ENCODE measurements around the gene PIANP.

The PIANP gene

DNA sequence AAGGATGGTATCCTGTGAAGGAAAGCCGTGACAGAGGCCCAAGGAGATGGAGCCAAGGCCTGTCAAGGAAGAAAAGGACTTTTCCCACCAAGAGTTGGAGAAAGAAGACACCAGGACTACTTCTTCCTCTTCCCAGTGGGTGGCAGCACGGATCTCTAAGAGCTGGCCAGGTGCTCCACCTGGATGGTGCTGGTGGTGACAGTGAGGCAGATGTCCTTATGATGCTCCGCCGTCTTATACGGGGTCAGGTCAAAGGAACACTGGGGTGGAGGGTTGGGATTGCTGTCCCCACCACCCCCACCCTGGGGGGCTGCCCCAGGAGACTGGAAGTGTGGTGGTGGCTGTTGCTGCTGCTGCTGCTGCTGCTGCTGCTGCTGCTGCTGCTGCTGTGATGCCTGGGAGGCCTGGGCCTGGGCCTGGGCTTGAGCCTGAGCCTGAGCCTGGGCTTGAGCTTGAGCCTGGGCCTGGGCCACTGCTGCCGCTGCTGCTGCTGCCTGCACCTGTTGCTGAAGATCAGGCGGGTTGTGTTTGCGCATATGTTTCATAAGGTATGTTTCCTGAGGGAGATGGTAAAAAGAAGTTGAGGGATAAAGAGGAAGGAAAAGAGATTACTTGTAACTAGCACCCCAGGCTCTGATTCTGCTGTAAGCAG lies 32.9 kb downstream of the PIANP start:
- no peak for DNase-seq (ENCODE audit: low read depth)

DNA sequence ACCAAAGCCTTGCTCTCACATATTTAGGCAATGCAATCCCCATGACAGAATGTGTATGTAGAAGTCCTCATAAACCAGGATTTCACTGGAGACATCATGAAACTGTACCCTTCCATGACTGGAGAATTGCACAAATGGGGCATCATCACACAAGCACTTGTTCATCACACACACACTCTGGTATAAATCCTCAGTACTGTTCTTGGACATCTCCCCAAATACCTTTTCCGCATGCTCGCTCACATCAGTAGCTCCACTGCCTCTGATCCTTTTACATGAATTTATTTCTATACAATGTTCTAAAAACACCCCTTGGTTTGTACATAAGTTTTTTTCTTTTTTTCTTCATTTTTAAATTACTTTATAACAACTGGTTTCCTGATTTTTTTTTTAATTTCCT lies 34.4 kb downstream of the PIANP start:
- no peak for DNase-seq (ENCODE audit: low read depth)

DNA sequence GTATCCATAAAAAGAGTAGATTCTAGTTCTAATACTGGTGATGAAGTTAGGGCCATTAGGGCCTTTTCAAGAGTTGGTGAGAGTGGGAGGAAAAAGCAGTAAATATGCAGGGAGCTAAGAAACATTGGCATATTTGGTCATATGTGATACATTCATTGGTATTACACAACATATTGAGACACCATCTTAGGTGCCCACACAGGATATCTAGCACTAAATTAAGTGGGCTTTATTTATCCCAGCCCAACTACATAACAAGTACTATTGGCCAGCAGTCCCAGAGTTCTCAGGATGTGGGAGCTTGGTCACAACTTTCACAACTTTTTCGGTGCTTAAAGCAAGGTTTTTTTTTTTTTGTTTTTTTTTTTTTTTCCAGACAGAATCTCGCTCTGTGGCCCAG lies 35.7 kb downstream of the PIANP start:
- no peak for DNase-seq (ENCODE audit: low read depth)

DNA sequence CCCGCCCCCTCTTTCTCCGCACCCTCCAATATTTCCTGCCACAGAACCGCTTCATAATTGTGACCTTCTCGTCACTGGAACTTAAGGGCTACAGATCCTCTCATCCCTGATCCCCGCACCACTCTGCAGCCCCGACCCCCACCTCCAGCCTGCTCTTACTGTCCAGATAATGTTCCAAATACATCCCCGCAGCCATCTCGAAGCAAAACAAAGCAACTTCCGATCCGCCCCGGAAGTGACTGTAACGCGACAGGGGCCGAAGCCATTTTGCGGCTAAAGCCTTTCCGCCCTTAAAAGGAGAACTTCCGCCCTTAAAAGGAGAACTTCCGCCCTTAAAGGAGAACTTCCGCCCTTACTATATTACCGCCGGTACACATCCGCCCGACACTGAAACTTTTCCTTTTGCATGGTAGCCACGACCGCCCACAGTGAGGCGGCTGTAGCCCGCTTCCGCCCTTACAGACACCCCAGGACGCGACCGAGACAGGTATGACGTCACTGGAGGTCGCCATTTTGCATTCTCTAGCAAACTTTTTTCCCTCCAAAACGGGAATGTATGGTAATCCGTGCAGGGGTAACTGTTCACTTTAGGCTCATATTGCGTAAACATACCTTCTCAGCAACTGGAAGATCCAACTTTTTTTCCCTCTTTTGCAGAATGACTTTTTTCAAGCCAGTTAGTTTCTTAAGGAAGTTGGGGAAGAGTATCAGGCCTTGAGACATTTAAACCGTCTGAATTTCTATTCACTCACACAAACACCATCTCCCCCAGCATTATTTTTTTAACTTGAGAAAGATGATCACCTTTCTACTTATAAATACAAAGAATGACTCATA lies 37.5 kb downstream of the PIANP start, which contains the start of gene ING4:
TSS of gene ING4 (minus strand) at position 214 of the 837 bp plus-strand sequence. CDS start at position 196, 18 bp downstream.
- DNase-seq (ENCODE audit: low read depth): peak; percentile 88

DNA sequence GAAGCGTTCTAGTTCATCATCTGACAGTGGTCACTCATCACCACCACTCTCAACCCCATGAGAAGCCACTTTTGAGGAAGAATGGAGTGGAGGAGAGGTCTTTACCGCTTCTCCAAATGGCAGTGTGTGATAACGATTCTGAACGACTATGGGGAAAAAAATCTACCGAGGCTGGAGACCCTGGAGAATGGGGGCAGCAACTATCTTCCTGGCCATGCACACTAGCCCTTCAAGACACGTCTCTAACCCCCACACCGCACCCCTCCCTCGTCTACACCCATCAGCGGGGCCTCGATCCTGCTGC lies 38.1 kb downstream of the PIANP start:
- DNase-seq (ENCODE audit: low read depth): no peak

DNA sequence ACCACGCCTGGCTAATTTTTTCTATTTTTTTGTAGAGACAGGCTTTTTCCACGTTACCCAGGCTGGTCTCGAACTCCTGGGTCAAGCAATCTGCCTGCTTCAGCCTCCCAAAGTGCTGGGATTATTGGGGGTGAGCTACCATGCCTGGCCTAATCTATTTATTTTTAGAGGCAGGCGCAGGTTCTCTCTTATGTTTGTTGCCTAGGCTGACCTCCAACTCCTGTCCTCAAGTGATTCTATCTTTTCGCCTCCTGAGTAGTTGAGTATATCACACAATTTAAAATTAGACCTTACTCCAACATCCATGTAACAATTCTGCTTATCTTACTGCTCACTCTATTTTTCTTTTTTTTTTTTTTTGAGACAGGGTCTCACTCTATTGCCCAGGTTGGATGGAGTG lies 46.6 kb downstream of the PIANP start:
- no peak for DNase-seq (ENCODE audit: low read depth)

DNA sequence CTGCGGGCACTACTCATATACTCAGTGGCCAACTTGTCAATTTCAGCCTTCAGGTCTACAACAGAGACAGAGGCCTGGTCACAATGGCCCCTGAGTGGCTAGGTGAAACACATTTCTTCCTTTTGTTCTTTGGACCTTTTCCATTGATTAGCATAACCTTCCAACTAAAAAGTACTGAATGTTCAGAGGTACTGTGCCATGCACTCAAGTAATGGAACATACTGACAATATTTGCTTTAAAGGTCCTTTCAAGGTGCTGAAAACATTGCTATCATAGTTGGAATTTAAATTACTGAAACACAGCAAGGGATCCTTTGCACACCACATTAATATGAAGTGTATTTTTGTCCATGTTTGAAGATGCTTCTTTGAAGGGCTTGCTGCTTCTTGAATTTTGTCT lies 47.3 kb downstream of the PIANP start:
- DNase-seq (ENCODE audit: low read depth): no peak

DNA sequence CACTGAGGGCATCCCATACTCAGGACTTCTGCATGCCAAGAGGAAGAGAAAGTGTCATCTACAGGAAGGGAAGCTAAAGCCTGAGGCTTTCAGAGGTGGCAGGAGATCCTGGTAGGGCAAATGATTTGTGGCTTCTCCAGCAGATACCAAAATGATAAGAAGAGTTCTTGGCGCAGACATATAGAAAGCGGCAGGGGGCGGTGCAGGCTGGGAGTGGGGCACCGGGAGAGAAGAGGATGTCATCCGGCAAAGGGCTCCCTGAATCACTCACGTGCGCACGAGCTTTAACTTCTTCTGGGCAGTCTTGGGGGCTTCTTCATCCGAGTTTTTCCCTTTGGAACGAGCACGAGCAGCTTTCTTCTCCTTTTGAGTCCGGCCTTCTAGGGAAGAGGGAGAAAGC lies 48.2 kb downstream of the PIANP start:
- no peak for DNase-seq (ENCODE audit: low read depth)

DNA sequence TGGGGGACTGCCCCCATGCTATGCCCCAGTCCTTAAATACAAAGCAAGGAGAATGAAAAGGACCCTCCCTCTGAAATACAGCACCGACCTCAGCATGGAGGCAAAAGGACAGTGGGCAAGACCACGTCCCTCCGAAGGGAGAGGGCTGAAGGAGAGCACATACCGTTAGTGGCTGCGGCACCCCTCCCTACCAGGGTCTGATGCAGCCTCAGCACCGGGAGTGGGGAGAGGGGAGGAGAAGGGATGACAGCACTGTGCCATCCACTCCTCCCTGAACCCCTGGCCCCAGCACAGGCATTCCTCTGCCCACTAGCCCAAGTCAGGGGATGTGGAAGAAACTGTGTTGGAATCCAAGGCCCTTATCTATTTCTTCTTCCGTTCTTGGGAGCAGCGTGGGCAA lies 49.8 kb downstream of the PIANP start:
- DNase-seq (ENCODE audit: low read depth): no peak

DNA sequence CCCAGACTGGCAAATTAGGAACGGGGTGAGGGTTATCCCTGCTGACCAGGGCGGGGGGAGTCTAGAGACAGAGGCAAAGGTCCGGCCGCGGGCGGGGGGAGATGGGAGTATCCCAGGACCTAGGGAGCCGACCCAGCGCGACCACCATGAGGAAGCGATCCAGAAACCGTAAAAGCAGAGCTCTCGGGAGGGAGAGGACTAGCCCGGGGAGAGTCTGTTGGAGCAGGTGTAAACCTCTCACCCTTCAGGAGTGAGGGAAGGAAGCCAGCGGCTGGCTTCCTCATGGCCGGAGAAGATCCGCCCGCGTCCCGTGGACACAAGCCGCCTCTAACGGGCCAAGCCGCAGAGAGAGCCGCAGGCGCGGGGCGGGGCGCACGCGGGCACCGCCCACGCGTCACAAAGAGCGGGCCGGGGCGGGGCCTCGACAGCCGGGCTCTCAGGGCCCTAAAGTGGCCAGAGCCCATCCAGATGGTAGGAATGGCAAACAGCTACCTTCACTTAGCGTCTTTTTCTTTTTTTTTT lies 53.5 kb downstream of the PIANP start, which contains the start of gene ACRBP:
TSS of gene ACRBP (minus strand) at position 350 of the 522 bp plus-strand sequence. CDS start at position 284, 66 bp downstream.
- no peak for DNase-seq (ENCODE audit: low read depth)

DNA sequence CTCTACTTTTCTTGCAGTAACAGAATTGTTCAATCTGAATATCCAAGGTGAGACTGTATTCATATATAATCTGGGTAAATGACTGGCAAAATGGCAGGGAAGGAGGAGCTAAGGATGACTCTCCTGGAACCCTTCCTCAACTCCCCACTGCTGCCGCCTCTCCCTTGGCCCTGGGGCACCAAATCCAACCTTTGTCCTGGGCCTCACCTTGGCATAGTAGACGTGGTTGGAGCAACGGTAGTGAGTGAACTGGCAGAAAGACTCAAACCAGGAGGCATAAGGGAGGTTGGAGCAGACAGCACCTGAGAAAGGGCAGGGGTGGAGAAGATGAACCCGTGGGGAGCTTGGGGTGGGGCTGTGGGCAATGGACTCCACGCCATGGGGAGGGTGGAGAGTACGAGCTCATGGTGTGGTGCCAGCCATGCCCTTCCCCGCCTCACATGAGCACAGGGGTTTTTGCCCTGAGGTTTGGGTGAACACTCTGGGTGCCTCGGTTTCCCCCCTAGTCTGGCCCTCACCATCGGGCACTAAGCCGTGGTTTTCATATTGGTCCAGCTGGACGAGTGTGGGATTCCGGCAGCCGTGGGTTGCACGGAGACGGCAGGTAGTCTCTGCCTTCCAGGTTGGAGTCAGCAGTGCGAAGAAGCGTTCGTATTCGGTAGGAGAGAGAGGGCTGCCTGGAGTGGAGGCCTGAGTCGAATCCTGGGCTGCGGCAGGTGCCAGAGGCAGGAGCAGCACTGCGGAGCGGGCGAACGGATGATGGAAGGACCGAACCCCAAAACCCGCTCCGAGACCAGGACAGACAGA lies 54.1 kb downstream of the PIANP start:
- no peak for DNase-seq (ENCODE audit: low read depth)

DNA sequence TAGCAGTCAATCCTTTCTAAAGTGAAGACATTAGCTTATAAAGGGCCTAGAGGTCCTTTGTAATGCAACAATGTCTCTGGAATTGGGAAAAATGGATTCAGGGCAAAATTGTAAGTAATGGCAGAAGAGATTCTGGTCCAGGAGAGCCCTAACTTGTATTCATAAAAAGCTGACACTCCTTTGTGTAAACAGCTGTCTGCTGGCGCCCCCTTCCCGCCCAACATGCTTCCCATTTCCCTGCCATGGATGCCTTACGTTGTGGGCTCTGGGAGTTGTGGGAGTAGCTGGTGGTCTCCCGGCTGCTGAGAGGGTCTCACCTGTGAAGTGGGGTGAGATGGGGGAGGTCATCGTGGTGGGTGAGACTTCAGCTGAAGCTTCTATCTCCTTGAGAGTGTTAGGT lies 55.7 kb downstream of the PIANP start:
- DNase-seq (ENCODE audit: low read depth): no peak

DNA sequence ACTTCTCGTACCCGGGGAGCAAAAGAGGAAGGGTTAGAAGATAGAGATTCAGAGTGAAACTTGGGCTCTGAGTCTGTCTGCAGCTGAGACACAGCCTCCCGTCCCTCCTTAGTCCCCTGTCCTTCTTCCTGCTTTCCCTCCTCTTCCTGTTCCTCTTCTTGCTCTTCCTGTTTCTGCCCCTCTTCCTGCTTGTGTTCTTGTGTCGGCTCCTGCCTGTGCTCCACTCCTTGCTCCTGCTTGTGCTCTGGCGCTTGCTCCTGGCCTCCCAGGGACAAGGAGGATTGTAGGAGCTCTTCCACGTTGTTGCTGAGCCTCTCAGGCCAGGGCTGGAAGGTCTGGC lies 56.4 kb downstream of the PIANP start:
- DNase-seq (ENCODE audit: low read depth): no peak

Measured in stimulated activated CD8-positive, alpha-beta memory T cell treated with anti-CD3 and anti-CD28 coated beads, Interleukin-12 subunit alpha, Interleukin-12 subunit beta, amount 100 ng/mL, for 4 hours (primary cell).